Measurements from ENCODE around the gene CFAP221. TPM values are rescaled to one million over a fixed set of nuclear protein-coding genes. Genes with fewer than 3 reads are reported as not detected.

Gene CFAP221
- total and polyA plus RNA-seq, 2 donors (not counting 3 experiments of a cell fraction or from before 2014, with no cell fraction given) = 0.06 TPM; not detected in 1

DNA sequence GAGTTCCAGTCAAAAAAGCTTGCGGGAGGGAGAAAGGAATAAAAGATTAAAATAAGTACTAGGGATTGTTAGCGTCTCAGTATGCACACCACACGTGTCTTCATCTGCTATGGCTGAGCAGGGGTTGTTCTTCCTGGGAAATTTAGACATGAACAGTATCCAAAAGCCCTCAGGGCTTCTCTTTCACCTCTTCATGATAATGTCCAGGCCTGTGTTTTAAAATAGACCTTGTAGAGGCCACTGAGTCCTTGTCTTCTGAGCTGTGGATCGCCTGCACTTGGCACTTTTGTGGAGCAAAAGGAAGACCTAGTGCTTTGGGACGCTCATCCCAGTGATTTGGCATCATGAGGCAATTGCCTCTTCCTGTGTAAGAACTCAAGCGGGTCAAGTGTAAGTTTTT, 52.4 kb downstream of the CFAP221 start:
- Histone ChIP-seq H3K9me3 (replicated peaks; ENCODE audit: control insufficient read depth, insufficient read depth, low read length) (no peaks in the 10 kb centered on the region), H3K4me3 (replicated peaks in 1 of 3; ENCODE audit: insufficient read depth in 1 of 3, low read depth in 1 of 3, low read length in 3 of 3) (no peak overlapping the region), H4K20me1 (replicated peaks; ENCODE audit: control insufficient read depth, extremely low read depth, insufficient read depth, low read length) (no peaks in the 10 kb centered on the region), H3K27me3 (ENCODE audit: control insufficient read depth in 2 of 2, insufficient read depth in 2 of 2, low read length in 2 of 2) (peaks cover 0 to 8% of the 10 kb centered on the region in 2 experiments), H3K79me2 (ENCODE audit: control insufficient read depth, insufficient read depth, low read length) (no peaks in the 10 kb centered on the region), H3K9ac (replicated peaks; ENCODE audit: extremely low read depth, insufficient read depth, low read length) (no peak overlapping the region), H3K4me1 (ENCODE audit: control insufficient read depth, extremely low read depth, insufficient read depth, low read length) (no peaks in the 10 kb centered on the region), H3K36me3 (ENCODE audit: control insufficient read depth in 2 of 2, extremely low read depth in 1 of 2, insufficient read depth in 2 of 2, low read length in 2 of 2) (no peaks in the 10 kb centered on the region), H3K4me2 (ENCODE audit: insufficient read depth, low read length) (no peak overlapping the region), H3K27ac (ENCODE audit: insufficient read depth, low read depth, low read length) (no peak overlapping the region), H2AFZ (ENCODE audit: low read depth, low read length) (no peak overlapping the region), H3K9me1 (replicated peaks; ENCODE audit: control insufficient read depth, extremely low read depth, insufficient read depth, low read length) (no peaks in the 10 kb centered on the region)
- FAIRE-seq (no peak), DNase-seq (ENCODE audit: low read depth, low spot score) (no peak)
- BruUV-seq (replicated peaks) = no TSS peak
- dilution Hi-C loops (cut with MboI; ENCODE audit: extremely low pct_ligation_motif_present, low sequenced_read_pairs) = no loop called here
- POLR2A ChIA-PET = no interaction called here
- CTCF ChIA-PET = no interaction called here
- intact Hi-C loops (cut with micrococcal nuclease) = no loop called here
- TF ChIP-seq POLR2AphosphoS5 (IDR thresholded peaks at IDR 0.05; ENCODE audit: insufficient read depth, low read depth, low read length) = no peak
- TF ChIP-seq, protein P1, sequence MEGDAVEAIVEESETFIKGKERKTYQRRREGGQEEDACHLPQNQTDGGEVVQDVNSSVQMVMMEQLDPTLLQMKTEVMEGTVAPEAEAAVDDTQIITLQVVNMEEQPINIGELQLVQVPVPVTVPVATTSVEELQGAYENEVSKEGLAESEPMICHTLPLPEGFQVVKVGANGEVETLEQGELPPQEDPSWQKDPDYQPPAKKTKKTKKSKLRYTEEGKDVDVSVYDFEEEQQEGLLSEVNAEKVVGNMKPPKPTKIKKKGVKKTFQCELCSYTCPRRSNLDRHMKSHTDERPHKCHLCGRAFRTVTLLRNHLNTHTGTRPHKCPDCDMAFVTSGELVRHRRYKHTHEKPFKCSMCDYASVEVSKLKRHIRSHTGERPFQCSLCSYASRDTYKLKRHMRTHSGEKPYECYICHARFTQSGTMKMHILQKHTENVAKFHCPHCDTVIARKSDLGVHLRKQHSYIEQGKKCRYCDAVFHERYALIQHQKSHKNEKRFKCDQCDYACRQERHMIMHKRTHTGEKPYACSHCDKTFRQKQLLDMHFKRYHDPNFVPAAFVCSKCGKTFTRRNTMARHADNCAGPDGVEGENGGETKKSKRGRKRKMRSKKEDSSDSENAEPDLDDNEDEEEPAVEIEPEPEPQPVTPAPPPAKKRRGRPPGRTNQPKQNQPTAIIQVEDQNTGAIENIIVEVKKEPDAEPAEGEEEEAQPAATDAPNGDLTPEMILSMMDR (IDR thresholded peaks at IDR 0.05; ENCODE audit: extremely low read depth in 1 of 2, insufficient read depth in 1 of 2, low read depth in 1 of 2, low read length in 2 of 2) = no peak
- no peak for TF ChIP-seq GATA2 (IDR thresholded peaks at IDR 0.05; ENCODE audit: insufficient read depth, insufficient read length, low read depth, low read length)
- TF ChIP-seq POLR2A (IDR thresholded peaks at IDR 0.05; ENCODE audit: low read depth, low read length) = no peak
- TF ChIP-seq JUN (IDR thresholded peaks at IDR 0.05; ENCODE audit: borderline replicate concordance, insufficient read depth, insufficient read length, low read depth) = no peak
- no peak for TF ChIP-seq FOS (IDR thresholded peaks at IDR 0.05; ENCODE audit: borderline replicate concordance, insufficient read depth, low read length)
- TF ChIP-seq, protein P2, sequence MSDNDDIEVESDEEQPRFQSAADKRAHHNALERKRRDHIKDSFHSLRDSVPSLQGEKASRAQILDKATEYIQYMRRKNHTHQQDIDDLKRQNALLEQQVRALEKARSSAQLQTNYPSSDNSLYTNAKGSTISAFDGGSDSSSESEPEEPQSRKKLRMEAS (IDR thresholded peaks at IDR 0.05; ENCODE audit: insufficient read depth, insufficient read length) = no peak
- TF ChIP-seq MYC (IDR thresholded peaks at IDR 0.05; ENCODE audit: low read depth, low read length) = no peak
- TF ChIP-seq EZH2 (IDR thresholded peaks at IDR 0.05; ENCODE audit: borderline replicate concordance, low read depth, low read length, severe bottlenecking) = no peak

All from endothelial cell of umbilical vein (primary cell).